WTC11 (cell line): ENCODE results near the gene EI24.

Source experiments
- FOXJ3 ChIP-seq: sonication (generic); formaldehyde crosslinking; IDR thresholded peaks from 2 replicates; pipeline ENCODE4 v1.9.0; 2021; ENCODE audit warnings: missing genetic modification reagents, mild to moderate bottlenecking, borderline replicate concordance
- OVOL2 ChIP-seq: fragments of 250-450 bp; sonication (Bioruptor Pico); IDR thresholded peaks from 2 replicates; pipeline ENCODE4 v1.9.0; 2021; ENCODE audit warnings: mild to moderate bottlenecking, borderline replicate concordance
- TCF7 ChIP-seq: sonication (generic); formaldehyde crosslinking; IDR thresholded peaks from 2 replicates; pipeline ENCODE4 v1.8.0; 2022; ENCODE audit warnings: mild to moderate bottlenecking, low read depth, missing genetic modification reagents, moderate library complexity
- ZNF317 ChIP-seq: sonication (generic); formaldehyde crosslinking; IDR thresholded peaks from 2 replicates; pipeline ENCODE4 v1.8.1; 2023; ENCODE audit warnings: low read depth, mild to moderate bottlenecking, moderate library complexity, missing genetic modification reagents, borderline replicate concordance
- ZNF512 ChIP-seq: sonication (generic); formaldehyde crosslinking; IDR thresholded peaks from 2 replicates; pipeline ENCODE4 v1.8.1; 2022; ENCODE audit warnings: missing genetic modification reagents, borderline replicate concordance
- TF ChIP-seq, protein P1 (sequence below): fragments of 200-600 bp; IDR thresholded peaks from 2 replicates; pipeline ENCODE4 v1.8.0; 2022; ENCODE audit warnings: antibody characterized with exemption
- TF ChIP-seq, protein P2 (sequence below): sonication (generic); formaldehyde crosslinking; IDR thresholded peaks from 2 replicates; pipeline ENCODE4 v1.8.0; 2022; ENCODE audit warnings: mild to moderate bottlenecking, missing genetic modification reagents
- TF ChIP-seq, protein P3 (sequence below): sonication (generic); formaldehyde crosslinking; IDR thresholded peaks from 2 replicates; pipeline ENCODE4 v1.8.0; 2022; ENCODE audit warnings: mild to moderate bottlenecking, missing genetic modification reagents

- TF ChIP-seq, protein P1, sequence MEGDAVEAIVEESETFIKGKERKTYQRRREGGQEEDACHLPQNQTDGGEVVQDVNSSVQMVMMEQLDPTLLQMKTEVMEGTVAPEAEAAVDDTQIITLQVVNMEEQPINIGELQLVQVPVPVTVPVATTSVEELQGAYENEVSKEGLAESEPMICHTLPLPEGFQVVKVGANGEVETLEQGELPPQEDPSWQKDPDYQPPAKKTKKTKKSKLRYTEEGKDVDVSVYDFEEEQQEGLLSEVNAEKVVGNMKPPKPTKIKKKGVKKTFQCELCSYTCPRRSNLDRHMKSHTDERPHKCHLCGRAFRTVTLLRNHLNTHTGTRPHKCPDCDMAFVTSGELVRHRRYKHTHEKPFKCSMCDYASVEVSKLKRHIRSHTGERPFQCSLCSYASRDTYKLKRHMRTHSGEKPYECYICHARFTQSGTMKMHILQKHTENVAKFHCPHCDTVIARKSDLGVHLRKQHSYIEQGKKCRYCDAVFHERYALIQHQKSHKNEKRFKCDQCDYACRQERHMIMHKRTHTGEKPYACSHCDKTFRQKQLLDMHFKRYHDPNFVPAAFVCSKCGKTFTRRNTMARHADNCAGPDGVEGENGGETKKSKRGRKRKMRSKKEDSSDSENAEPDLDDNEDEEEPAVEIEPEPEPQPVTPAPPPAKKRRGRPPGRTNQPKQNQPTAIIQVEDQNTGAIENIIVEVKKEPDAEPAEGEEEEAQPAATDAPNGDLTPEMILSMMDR = no peak
- TF ChIP-seq FOXJ3 (CRISPR knock-in tag) (no peak), TCF7 (CRISPR knock-in tag) (no peak), OVOL2 (no peak), ZNF317 (CRISPR knock-in tag) (no peak), ZNF512 (CRISPR knock-in tag) (no peak)
- TF ChIP-seq, protein P2, sequence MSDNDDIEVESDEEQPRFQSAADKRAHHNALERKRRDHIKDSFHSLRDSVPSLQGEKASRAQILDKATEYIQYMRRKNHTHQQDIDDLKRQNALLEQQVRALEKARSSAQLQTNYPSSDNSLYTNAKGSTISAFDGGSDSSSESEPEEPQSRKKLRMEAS (CRISPR knock-in tag) = no peak
- TF ChIP-seq, protein P3, sequence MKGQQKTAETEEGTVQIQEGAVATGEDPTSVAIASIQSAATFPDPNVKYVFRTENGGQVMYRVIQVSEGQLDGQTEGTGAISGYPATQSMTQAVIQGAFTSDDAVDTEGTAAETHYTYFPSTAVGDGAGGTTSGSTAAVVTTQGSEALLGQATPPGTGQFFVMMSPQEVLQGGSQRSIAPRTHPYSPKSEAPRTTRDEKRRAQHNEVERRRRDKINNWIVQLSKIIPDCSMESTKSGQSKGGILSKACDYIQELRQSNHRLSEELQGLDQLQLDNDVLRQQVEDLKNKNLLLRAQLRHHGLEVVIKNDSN (CRISPR knock-in tag) = no peak
Observed at GRCh38 chr11:125624756-125625213, 55.5 kb downstream of the EI24 start, which contains the start of gene CHEK1.
